HG03097 (cell line): ENCODE data around the gene SIL1.

Source experiments
- ATAC-seq: cut with Tn5 transposase; IDR thresholded peaks from one replicate; pipeline ENCODE4 v1.9.1; 2021; ENCODE audit not compliant: unreplicated experiment, low FRiP score

The SIL1 gene

DNA sequence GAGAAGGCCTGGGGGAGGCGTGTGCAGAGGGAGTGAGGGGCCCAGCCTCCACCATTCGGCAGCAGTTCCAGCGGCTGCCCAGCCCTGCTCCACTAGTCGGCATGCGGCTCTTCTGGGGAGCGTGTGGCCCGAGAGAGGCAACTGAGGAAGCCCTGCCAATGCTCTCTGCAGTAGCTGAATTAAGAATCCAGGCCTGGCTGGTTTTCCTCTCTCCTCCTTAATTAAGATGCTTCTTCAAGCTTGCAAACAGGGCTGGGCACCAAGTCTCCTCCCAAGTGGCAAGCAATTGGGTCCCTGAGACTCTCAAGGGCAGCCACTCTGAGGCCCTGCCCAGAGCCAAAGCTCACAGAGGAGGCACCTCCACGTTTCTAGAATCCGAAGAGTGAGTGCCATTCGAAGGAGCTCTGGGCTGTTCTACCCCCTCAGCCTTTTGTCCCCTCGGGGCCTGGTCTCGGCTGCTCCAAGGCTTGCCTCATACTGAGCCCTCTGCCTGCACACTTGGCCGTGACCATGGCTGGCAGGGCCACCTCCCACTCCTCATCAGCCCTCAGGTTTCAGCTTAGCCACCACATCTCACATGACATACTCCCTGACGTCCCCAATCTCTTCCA, 247.6 kb downstream of the SIL1 start:
- no peak for ATAC-seq

DNA sequence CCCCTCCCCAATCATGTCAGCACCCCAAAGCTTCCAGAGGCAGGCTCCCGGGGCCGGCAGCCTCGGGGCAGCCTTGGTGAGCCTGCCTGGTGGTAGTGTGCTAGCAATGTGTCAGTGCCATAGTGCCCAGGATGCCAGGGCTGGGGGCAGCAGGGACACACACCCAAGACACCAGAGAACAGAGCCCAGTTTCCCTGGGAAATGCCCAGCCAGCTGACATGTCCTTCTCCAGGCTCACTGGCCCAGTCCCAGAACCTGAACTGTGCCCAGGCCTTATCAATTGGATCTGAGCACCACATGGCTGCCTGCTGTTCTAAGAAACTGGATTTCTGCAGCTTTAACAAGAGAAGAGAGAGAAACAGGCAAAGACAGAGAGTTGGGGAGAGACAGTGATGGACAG, 248.2 kb downstream of the SIL1 start:
- no peak for ATAC-seq

DNA sequence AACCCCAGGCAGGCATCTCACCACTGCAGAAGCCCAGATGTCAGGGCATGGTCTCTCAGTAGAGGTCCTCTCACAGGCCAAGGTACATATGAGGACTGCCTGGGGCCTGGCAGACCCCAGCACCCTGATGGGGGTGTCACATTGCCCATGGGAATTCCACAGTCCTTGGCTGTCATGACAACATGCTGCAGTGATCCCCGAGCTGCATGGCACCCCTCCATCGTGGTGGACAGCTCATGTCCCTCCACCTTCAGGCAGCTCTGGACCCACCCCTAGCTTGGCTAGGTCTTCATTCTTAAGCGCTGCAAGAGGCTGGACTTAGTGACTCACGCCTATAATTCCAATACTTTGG, 249.0 kb downstream of the SIL1 start:
- no peak for ATAC-seq

DNA sequence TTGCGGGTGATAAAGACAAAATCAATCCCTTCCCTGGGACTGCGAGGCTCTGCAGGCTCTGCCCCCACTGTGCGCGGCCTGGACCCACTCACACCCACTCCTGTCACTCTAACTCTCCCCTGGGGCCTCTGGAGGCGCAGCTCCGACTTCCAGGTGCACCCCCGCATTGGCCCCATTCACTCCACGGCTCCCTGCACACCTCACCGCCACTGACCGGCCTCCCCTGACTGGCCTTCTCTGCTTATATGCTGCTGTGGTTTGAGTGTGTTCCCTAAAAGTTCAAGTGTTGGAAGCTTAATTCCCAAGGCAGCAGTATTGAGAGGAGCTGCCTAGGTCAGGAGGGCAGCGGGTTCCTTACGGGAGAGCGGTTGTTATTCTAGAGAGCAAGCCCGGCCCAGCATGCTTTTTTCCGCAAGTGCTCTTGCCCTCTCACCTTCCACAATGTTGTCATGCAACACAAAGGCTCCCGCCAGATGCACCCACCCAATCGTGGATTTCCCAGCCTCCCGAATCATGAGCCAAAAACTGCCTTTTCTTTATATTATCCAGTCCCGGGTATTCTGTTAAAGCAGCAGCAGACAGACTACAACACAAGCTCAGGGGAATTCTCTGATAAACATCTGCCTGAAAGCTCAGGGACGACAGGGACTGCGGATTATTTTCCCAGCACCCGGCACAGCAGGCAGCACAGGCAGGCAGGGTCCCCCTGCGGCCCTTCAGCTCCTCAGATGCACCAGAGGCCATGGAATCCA, 249.5 kb downstream of the SIL1 start:
- ATAC-seq, result no peak

- ATAC-seq, result no peak
Observed at GRCh38 chr5:138947780-138948179, 250.4 kb downstream of the SIL1 start.

DNA sequence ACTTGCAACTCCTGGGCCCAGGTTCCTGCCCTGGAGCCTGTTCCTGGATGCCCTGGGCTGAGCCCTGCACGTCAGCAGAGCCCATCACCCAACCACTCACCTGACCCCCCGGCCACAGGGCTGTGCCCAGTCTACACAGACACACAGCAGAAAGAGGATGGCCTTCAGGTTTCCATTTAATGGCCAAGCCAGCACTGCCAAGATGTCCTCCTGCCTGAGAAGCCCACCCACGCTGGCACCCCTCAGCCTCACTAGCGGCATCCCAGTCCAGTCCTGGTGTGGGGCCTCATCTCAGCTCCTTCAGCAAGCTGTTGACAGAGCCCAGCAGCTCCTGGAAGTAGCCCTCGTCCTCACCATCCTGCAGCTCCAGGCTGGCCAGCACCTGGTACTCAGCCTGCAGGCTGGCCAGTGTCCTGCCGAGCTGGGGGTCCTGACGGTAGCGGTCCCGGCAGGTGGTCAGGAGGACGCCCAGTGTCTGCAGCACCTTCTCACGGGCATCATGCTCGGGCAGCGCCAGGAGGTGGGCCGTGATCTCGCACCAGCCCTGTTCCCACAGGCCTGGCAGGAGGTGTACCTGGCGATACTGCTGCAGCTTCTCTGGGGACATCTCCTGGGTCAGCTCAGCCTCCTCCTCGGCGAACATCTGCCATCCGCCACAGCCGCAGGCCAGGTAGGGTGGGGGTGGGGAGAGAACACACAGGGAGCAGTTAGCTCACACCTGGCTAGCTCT, 251.2 kb downstream of the SIL1 start:
- ATAC-seq, result no peak

DNA sequence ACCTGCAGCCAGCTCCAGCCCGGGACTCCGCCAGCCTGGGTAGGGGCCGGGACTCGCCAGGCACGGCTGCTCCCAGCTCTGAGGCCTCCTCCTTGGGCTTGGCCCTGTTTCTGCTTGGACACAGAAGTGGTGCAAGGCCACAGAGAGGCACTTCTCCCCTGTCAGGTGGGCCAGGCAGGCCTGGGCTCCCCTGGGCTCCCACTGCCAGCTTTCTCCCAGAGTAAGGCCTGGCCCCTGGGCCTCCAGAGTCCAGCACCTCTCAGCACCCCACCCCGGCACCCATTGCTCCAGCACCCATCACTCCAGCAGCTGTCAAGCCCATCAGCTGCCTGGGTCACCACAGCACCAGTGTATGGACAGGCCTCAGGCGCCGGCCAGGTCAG, 251.9 kb downstream of the SIL1 start:
- no peak for ATAC-seq

- no peak for ATAC-seq
Observed at GRCh38 chr5:138945421-138946240, 252.5 kb downstream of the SIL1 start.

DNA sequence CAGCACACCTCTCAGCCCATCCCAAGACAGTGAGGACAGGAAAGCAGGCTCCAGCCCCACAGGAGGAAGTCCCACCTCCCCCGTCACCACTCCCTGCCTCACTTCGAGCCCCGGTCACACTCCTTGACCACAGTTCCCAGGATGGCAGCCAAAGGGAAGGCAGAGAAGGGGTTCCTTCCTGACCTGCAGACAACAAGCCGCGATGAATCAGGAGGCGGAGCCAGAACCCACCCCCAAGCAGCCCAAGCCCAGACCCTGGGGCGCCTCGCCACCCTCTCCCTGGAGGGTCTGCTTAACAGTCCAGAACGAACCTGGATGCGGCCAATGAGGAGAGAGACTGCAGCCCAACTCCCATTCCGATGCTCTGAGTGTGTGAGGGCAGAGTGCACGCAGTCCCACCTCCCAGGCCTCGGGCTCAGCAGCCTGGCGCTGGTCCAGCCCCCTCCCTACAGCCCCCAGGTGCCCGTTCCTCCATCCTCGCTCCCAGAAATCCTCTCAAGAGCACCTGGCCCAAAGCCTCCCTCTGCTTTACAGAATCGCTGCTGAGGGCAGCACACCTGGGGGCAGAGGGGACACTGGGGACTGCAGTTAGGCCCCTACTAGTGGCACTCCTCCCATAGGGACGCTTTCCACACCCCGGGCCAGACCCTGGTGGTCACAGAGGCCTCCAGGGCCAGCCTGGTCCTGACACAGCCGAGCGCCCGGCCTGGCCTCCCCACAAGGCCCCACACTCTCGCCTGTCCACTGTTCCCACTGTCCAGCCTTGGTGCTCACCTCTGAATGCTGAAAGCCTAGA, 253.4 kb downstream of the SIL1 start:
- ATAC-seq, result no peak

- no peak for ATAC-seq
Observed at GRCh38 chr5:138943599-138944173, 254.5 kb downstream of the SIL1 start.

DNA sequence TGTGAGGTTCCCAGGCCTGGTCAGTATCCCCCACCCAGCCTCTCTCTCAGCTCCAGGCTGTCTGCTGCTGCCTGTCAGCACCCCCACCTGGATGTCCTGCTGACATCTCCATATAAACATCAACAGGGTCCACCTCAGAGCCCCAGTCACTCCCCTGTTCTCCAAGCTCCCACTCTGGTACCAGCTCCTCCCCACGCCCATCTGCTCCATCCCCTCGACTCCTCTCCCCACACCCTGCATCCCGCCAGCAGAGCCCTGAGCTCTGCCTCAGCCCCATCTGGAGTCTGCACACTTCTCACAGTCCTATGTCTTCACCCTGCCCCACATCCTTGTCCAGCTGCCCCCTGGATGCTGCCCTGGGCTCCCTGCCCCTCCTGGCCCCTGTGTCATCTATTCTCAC, 255.3 kb downstream of the SIL1 start:
- ATAC-seq, result no peak

- no peak for ATAC-seq
Observed at GRCh38 chr5:138942066-138942465, 256.1 kb downstream of the SIL1 start.

- no peak for ATAC-seq
Observed at GRCh38 chr5:138938526-138938925, 259.6 kb downstream of the SIL1 start.

DNA sequence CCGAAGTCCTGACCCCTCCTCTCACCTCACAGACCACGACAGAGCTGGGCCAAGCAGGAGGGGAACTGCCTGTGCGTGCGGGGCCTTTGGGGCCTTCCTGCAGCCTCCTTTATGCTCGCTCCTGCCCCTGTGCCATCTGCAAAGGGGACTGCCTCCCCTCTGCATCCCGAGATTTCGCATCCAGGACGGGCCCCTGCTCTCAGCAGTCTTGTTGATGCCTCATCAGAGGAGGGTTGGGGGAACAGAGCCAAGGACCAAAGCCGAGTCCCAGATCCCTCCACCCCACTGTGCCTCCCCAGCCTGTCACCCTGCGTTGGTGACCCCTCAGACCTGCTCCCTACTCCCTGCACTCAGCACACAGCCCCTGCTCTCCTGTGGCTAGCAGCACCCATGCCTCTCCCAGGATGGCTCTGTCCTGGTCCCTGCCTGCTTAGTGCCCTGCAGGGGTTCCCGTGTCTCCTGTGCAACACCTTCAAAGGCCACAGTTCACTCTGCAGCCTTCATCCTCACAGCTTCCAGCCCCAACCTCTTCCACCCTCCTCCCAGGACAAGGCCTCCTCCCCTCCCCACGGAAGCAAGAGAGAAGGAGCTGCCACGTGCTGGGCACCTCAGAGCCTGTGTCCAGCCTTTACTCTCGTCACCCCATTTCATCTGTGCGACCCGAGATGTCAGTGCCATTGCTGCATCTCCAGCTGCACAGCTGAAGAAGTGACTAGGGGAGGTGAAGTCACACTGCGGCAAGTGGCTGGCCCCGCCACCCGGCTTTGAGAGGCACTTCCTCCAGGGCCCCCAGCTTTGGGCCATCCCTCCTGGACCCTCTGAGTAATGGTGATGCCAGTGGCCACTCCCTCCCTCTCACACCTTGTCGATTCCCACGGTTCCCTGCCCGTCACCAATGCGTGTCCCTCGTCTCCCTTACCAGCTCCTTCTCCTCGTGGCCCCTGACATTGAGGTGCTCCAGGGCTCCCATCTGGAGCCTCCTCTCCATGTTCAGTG, 260.5 kb downstream of the SIL1 start:
- no peak for ATAC-seq

GRCh38 chr5:138936968-138937345, 261.2 kb downstream of the SIL1 start:
- ATAC-seq, result no peak

DNA sequence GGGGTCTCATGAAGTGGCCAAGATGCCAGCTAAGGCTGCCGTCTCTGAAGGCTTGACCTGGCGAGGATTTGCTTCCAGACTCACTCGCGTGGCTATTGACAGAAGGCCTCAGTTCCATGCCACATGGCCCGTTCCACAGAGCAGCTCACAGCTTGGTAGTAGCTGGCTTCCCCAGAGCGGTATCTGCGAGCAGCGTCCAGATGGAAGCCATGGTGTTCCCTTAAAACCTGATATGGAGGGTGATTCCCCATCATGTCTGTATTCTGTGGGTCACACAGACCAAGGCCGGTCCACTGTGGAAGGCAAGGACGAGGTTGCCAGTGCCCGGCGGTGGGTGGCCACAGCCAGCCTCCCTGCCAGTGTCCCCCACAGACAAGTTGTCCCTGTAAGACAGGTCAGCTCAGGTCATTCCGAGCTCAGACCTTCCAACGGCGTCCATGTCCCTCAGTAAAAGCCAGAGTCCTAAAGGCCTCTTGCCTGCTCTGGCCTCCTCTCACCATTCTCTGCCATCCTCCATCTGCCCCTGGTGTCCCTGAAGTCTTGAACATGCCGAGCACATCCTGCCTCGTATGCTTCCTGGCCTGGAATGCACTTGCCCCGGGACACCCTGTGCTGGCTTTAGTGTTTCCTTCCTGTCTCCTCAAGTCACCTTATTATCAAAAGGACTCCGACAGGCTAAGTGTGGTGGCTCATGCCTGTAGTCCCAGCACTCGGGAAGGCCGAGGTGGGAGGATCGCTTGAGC, 261.8 kb downstream of the SIL1 start:
- ATAC-seq, result no peak

DNA sequence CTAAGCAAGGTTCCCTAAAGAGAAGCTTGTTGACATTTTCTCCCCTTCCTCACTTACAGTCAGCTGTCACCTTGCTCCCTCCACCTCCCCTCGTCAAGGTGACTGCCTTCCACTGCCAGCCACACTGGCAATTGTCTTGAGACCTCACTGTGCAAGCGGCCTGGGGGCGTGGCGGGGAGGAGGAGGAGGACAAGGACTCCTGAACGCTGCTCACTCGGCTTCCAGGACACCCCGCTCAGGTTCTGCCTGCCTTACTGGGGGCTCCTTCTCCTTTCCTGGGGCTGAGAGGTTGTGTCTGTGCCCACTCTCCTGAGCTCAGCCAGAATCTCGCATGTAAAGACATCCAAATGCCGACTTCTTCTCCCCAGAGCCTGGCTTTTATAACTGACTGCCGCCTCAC, 262.7 kb downstream of the SIL1 start:
- no peak for ATAC-seq

- ATAC-seq, result no peak
Observed at GRCh38 chr5:138934971-138935370, 263.2 kb downstream of the SIL1 start.
